ENCODE results near the gene TCEAL7. TPM values are rescaled to one million over a fixed set of nuclear protein-coding genes. Genes with fewer than 3 reads are reported as not detected.

The TCEAL7 gene
- total and polyA plus RNA-seq, 2 of the 4 experiments (the other 2 are of a cell fraction): 6.5 to 15.4 TPM

- Histone ChIP-seq H2BK15ac (ENCODE audit: low read depth, low read length) (no peak overlapping the region), H2AK9ac (replicated peaks; ENCODE audit: low read depth, low read length, poor library complexity) (no peak overlapping the region), H2BK20ac (ENCODE audit: low read depth, low read length) (peak overlapping the region; percentile 75; the same call in 1 of the 2 replicates), H3K4me2 (ENCODE audit: low read depth, low read length) (peak overlapping the region; percentile 22; the same call in 1 of the 2 replicates), H4K5ac (ENCODE audit: low read depth, low read length) (no peak overlapping the region), H3K4me3 (ENCODE audit: insufficient read depth, low read depth, low read length) (no peak overlapping the region), H3K4me1 (ENCODE audit: control insufficient read depth, insufficient read depth, low read length) (peaks cover 7% of the 10 kb centered on the region), H2AK5ac (ENCODE audit: low read depth, low read length) (no peak overlapping the region), H4K8ac (ENCODE audit: low read depth in 2 of 2, low read length in 2 of 2) (no peak overlapping the region), H4K20me1 (ENCODE audit: insufficient read depth, low read length) (no peaks in the 10 kb centered on the region), H2AFZ (replicated peaks; ENCODE audit: low read length, poor library complexity) (no peak overlapping the region), H3K4ac (ENCODE audit: low read depth, low read length) (no peak overlapping the region), H2BK5ac (ENCODE audit: low read depth, low read length, poor library complexity, severe bottlenecking) (peak overlapping the region; percentile 78), H4K91ac (ENCODE audit: insufficient read depth, low read depth, low read length) (no peak overlapping the region), H3K14ac (replicated peaks; ENCODE audit: low read depth, low read length) (no peak overlapping the region), H3K9me3 (ENCODE audit: control insufficient read depth, insufficient read depth, low read length) (no peaks in the 10 kb centered on the region), H3K27ac (ENCODE audit: insufficient read depth, low read length) (no peak overlapping the region), H3K36me3 (ENCODE audit: control insufficient read depth, insufficient read depth, low read length) (peaks cover 2% of the 10 kb centered on the region; the same call in 1 of the 2 replicates), H3K18ac (ENCODE audit: low read depth, low read length) (no peak overlapping the region), H3K9me1 (ENCODE audit: insufficient read depth, low read length) (peaks cover 3% of the 10 kb centered on the region), H2BK120ac (ENCODE audit: low read depth, low read length) (no peak overlapping the region; the same call in 1 of the 2 replicates), H3K27me3 (ENCODE audit: control insufficient read depth, insufficient read depth, low read length) (no peaks in the 10 kb centered on the region), H3K56ac (ENCODE audit: extremely low read depth, insufficient read depth, low read length) (0 out of 2 replicates have a peak overlapping the region, but pooled peaks have one; percentile 3), H3K79me1 (ENCODE audit: low read depth in 1 of 2, low read length in 2 of 2) (0 out of 4 replicates have a peak, but pooled peaks cover 0 to 2% of the 10 kb centered on the region in 2 experiments), H3K23ac (ENCODE audit: low read depth, low read length) (no peak overlapping the region), H3K9ac (ENCODE audit: low read depth, low read length) (no peak overlapping the region)
- no TSS peak for BruUV-seq (replicated peaks)
- intact Hi-C loops (cut with micrococcal nuclease): no loop called here
- dilution Hi-C loops (cut with HindIII; ENCODE audit: low sequenced_read_pairs, unreplicated experiment): no loop called here
- peak; percentile 57 for DNase-seq
- in situ Hi-C loops (cut with MboI; ENCODE audit: low sequenced_read_pairs): no loop called here
- WGBS, 2 experiments (ENCODE audit: extremely low coverage in 2 of 2, insufficient read length in 1 of 2): no CpG with 5 or more reads among the region's 1 CpG
- ChIA-PET POLR2A (ENCODE audit: unreplicated experiment) (interaction anchor here (0.6 kb wide), 1 partner anchor 13 kb away, joined by 3 read pairs; no protein-coding TSS in a partner anchor), CTCF (interaction anchor here (1.1 kb wide), 1 partner anchor 15 kb away, joined by 3 read pairs; no protein-coding TSS in a partner anchor)
- peak; percentile 79 for ATAC-seq (ENCODE audit: low read depth)
- no peak for TF ChIP-seq BHLHE40 (IDR thresholded peaks at IDR 0.05; ENCODE audit: low read depth, low read length)
Observed at GRCh38 chrX:103362474-103362873, 32.4 kb downstream of the TCEAL7 start.

Data from IMR-90 (cell line).